GM06990 (cell line): ENCODE results near the gene RTTN.

Experiments used
- DNase-seq: peaks from one replicate; pipeline ENCODE4 v3.0.0-alpha.2; 2011; ENCODE audit not compliant: insufficient read length; ENCODE audit errors: extremely low read depth
- H3K27me3 ChIP-seq: replicated peaks from 2 replicates; pipeline ENCODE4 v1.6.0; 2011; ENCODE audit warnings: low read length; ENCODE audit not compliant: control insufficient read depth, insufficient read depth
- H3K36me3 ChIP-seq: 2 replicates; pipeline ENCODE4 v1.5.1; 2011; ENCODE audit warnings: low read length; ENCODE audit not compliant: control insufficient read depth, insufficient read depth
- H3K4me3 ChIP-seq: replicated peaks from 2 replicates; pipeline ENCODE4 v1.5.1; 2011; ENCODE audit warnings: low read depth, mild to moderate bottlenecking, control low read depth, low read length
- CTCF ChIP-seq: IDR thresholded peaks from 2 replicates; pipeline ENCODE4 v1.5.1; 2011; ENCODE audit warnings: low read length, control low read depth, mild to moderate bottlenecking, inconsistent platforms; ENCODE audit not compliant: insufficient read depth, poor library complexity, severe bottlenecking

The RTTN gene

GRCh38 chr18:70220628-70221027 is 15.1 kb upstream of the RTTN start:
- H3K4me3 ChIP-seq: no peak overlapping the region
- no peak for DNase-seq
- H3K27me3 ChIP-seq: no peaks in the 10 kb centered on the region; the same call in none of the 2 replicates
- H3K36me3 ChIP-seq: no peaks in the 10 kb centered on the region
- no peak for TF ChIP-seq CTCF

GRCh38 chr18:70219688-70220087 is 14.2 kb upstream of the RTTN start:
- Histone ChIP-seq H3K27me3 (no peaks in the 10 kb centered on the region; the same call in none of the 2 replicates), H3K36me3 (no peaks in the 10 kb centered on the region), H3K4me3 (no peak overlapping the region)
- no peak for DNase-seq
- TF ChIP-seq CTCF: no peak

- no peaks in the 10 kb centered on the region; the same call in none of the 2 replicates for H3K27me3 ChIP-seq
- H3K36me3 ChIP-seq: no peaks in the 10 kb centered on the region
- no peak for TF ChIP-seq CTCF
- no peak for DNase-seq
- no peak overlapping the region for H3K4me3 ChIP-seq
These were observed 11.3 kb upstream of the RTTN start for GRCh38 chr18:70216788-70217187.

- no peak for TF ChIP-seq CTCF
- Histone ChIP-seq H3K36me3 (no peaks in the 10 kb centered on the region), H3K27me3 (no peaks in the 10 kb centered on the region), H3K4me3 (no peak overlapping the region)
- DNase-seq: no peak
These were observed 1.7 kb upstream of the RTTN start for GRCh38 chr18:70207181-70207580.

- TF ChIP-seq CTCF: no peak
- H3K4me3 ChIP-seq: no peak overlapping the region
- DNase-seq: no peak
- H3K36me3 ChIP-seq: peaks cover 2% of the 10 kb centered on the region
- H3K27me3 ChIP-seq: no peaks in the 10 kb centered on the region
These were observed 5.2 kb downstream of the RTTN start for GRCh38 chr18:70200286-70200685.

GRCh38 chr18:70197844-70198243 is 7.6 kb downstream of the RTTN start:
- TF ChIP-seq CTCF: no peak
- H3K36me3 ChIP-seq: peaks cover 2% of the 10 kb centered on the region

More at GRCh38 chr18:70197844-70198243, 7.6 kb downstream of the RTTN start:
- H3K4me3 ChIP-seq: no peak overlapping the region
- no peak for DNase-seq
- H3K27me3 ChIP-seq: no peaks in the 10 kb centered on the region
